SK-N-SH treated with all-trans-retinoic acid at 6 μM for 48 hours (cell line): ENCODE measurements around the gene MYH15.

Experiments
- ATAC-seq: fragments of 200-7000 bp; cut with Tn5 transposase; 3 replicates; pipeline ENCODE4 v1.9.1; 2020; ENCODE audit warnings: mild to moderate bottlenecking, moderate library complexity
- ARNTL ChIP-seq: fragments of 450-650 bp; formaldehyde crosslinking; IDR thresholded peaks from 2 replicates; pipeline ENCODE4 v1.5.0; 2020; ENCODE audit warnings: low read depth, mild to moderate bottlenecking, moderate library complexity, borderline replicate concordance
- BACH2 ChIP-seq: fragments of 250-450 bp; sonication (Bioruptor Pico); IDR thresholded peaks from 2 replicates; pipeline ENCODE4 v1.9.0; 2021; ENCODE audit warnings: mild to moderate bottlenecking, borderline replicate concordance
- CREB5 ChIP-seq: fragments of 250-450 bp; sonication (Bioruptor Pico); IDR thresholded peaks from 2 replicates; pipeline ENCODE4 v1.5.1; 2020; ENCODE audit warnings: low read depth, mild to moderate bottlenecking, moderate library complexity
- CSDC2 ChIP-seq: fragments of 250-450 bp; sonication (Bioruptor Pico); IDR thresholded peaks from 2 replicates; pipeline ENCODE4 v1.5.0; 2020; ENCODE audit warnings: mild to moderate bottlenecking, moderate library complexity
- ESRRG ChIP-seq: fragments of 250-450 bp; sonication (Bioruptor Pico); IDR thresholded peaks from 2 replicates; pipeline ENCODE4 v1.6.1; 2021; ENCODE audit warnings: mild to moderate bottlenecking
- ISL1 ChIP-seq: fragments of 250-450 bp; sonication (Bioruptor Pico); IDR thresholded peaks from 2 replicates; pipeline ENCODE4 v2.1.2; 2022; ENCODE audit warnings: mild to moderate bottlenecking, moderate library complexity
- PATZ1 ChIP-seq: fragments of 250-450 bp; sonication (Bioruptor Pico); IDR thresholded peaks from 2 replicates; pipeline ENCODE4 v1.8.0; 2020; ENCODE audit warnings: mild to moderate bottlenecking, moderate library complexity, borderline replicate concordance
- PPARA ChIP-seq: fragments of 250-450 bp; sonication (Bioruptor Pico); IDR thresholded peaks from 2 replicates; pipeline ENCODE4 v1.5.0; 2020; ENCODE audit warnings: mild to moderate bottlenecking, borderline replicate concordance
- RARB ChIP-seq: fragments of 250-450 bp; sonication (Bioruptor Pico); IDR thresholded peaks from 2 replicates; pipeline ENCODE4 v1.8.0; 2021; ENCODE audit warnings: mild to moderate bottlenecking, moderate library complexity
- SNAI2 ChIP-seq: fragments of 250-450 bp; sonication (Bioruptor Pico); IDR thresholded peaks from 2 replicates; pipeline ENCODE4 v1.5.0; 2020; ENCODE audit warnings: mild to moderate bottlenecking, moderate library complexity
- TCF4 ChIP-seq: fragments of 250-450 bp; sonication (Bioruptor Pico); IDR thresholded peaks from 2 replicates; pipeline ENCODE4 v1.8.0; 2021; ENCODE audit warnings: mild to moderate bottlenecking, moderate library complexity, borderline replicate concordance
- TOX ChIP-seq: fragments of 250-450 bp; sonication (Bioruptor Pico); IDR thresholded peaks from 2 replicates; pipeline ENCODE4 v1.8.0; 2021; ENCODE audit warnings: mild to moderate bottlenecking, moderate library complexity, borderline replicate concordance
- TSHZ2 ChIP-seq: fragments of 250-450 bp; sonication (Bioruptor Pico); IDR thresholded peaks from 2 replicates; pipeline ENCODE4 v1.5.0; 2020; ENCODE audit warnings: mild to moderate bottlenecking, moderate library complexity
- ZC3H10 ChIP-seq: fragments of 250-450 bp; sonication (Bioruptor Pico); IDR thresholded peaks from 2 replicates; pipeline ENCODE4 v1.5.1; 2021; ENCODE audit warnings: mild to moderate bottlenecking, moderate library complexity
- ZFP3 ChIP-seq: fragments of 250-450 bp; sonication (Bioruptor Pico); IDR thresholded peaks from 2 replicates; pipeline ENCODE4 v1.5.0; 2020; ENCODE audit warnings: mild to moderate bottlenecking, moderate library complexity
- ZFP30 ChIP-seq: fragments of 450-650 bp; formaldehyde crosslinking; IDR thresholded peaks from 2 replicates; pipeline ENCODE4 v1.5.0; 2022; ENCODE audit warnings: mild to moderate bottlenecking, moderate library complexity
- ZNF565 ChIP-seq: fragments of 450-650 bp; formaldehyde crosslinking; conservative IDR thresholded peaks from 2 replicates; pipeline ENCODE4 v1.5.0; 2020; ENCODE audit warnings: low read depth, mild to moderate bottlenecking, moderate library complexity
- ZNF70 ChIP-seq: fragments of 450-650 bp; formaldehyde crosslinking; IDR thresholded peaks from 2 replicates; pipeline ENCODE4 v1.5.0; 2020; ENCODE audit warnings: mild to moderate bottlenecking, moderate library complexity
- ZNF8 ChIP-seq: fragments of 450-650 bp; formaldehyde crosslinking; IDR thresholded peaks from 2 replicates; pipeline ENCODE4 v1.5.0; 2020; ENCODE audit warnings: mild to moderate bottlenecking, moderate library complexity
- TF ChIP-seq, protein P1 (sequence below): fragments of 250-450 bp; sonication (Bioruptor Pico); IDR thresholded peaks from 2 replicates; pipeline ENCODE4 v1.5.1; 2021; ENCODE audit warnings: mild to moderate bottlenecking, moderate library complexity
- TF ChIP-seq, protein P2 (sequence below): fragments of 250-450 bp; sonication (Bioruptor Pico); IDR thresholded peaks from 2 replicates; pipeline ENCODE4 v1.8.0; 2021; ENCODE audit warnings: low read depth, mild to moderate bottlenecking, moderate library complexity, borderline replicate concordance

The MYH15 gene

DNA sequence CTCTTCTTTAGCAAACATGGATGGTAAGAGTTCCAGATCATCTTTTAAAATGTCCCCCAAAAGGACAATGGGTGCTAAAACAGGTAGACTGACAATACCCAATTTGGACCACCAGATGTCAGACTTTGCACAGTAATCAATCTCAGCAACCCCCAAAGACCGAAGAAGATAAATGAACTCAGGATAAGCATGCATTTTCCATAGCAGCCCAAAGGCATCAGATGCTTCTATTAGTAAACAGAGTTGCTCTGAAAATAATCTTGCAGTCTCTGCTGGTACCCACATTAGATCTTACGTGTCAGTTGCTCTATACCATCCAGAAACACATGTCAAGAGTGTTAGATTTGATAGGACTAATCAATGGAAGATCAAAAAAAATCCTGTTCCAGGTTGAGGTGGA is 20.6 kb downstream of the MYH15 start:
- peak; percentile 63 for ATAC-seq
- TF ChIP-seq ZNF565 (CRISPR knock-in tag) (no peak), RARB (no peak), ISL1 (CRISPR knock-in tag) (no peak), CSDC2 (CRISPR knock-in tag) (no peak), ZFP30 (CRISPR knock-in tag) (no peak), SNAI2 (CRISPR knock-in tag) (no peak), ARNTL (CRISPR knock-in tag) (no peak), ZFP3 (no peak), ZNF70 (CRISPR knock-in tag) (no peak), TOX (no peak), ESRRG (no peak), BACH2 (CRISPR knock-in tag) (no peak), CREB5 (CRISPR knock-in tag) (no peak), TSHZ2 (CRISPR knock-in tag) (no peak), TCF4 (CRISPR knock-in tag) (no peak), PPARA (CRISPR knock-in tag) (no peak), ZNF8 (CRISPR knock-in tag) (no peak)
- TF ChIP-seq, protein P1, sequence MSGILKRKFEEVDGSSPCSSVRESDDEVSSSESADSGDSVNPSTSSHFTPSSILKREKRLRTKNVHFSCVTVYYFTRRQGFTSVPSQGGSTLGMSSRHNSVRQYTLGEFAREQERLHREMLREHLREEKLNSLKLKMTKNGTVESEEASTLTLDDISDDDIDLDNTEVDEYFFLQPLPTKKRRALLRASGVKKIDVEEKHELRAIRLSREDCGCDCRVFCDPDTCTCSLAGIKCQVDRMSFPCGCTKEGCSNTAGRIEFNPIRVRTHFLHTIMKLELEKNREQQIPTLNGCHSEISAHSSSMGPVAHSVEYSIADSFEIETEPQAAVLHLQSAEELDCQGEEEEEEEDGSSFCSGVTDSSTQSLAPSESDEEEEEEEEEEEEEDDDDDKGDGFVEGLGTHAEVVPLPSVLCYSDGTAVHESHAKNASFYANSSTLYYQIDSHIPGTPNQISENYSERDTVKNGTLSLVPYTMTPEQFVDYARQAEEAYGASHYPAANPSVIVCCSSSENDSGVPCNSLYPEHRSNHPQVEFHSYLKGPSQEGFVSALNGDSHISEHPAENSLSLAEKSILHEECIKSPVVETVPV (CRISPR knock-in tag), result no peak
- TF ChIP-seq, protein P2, sequence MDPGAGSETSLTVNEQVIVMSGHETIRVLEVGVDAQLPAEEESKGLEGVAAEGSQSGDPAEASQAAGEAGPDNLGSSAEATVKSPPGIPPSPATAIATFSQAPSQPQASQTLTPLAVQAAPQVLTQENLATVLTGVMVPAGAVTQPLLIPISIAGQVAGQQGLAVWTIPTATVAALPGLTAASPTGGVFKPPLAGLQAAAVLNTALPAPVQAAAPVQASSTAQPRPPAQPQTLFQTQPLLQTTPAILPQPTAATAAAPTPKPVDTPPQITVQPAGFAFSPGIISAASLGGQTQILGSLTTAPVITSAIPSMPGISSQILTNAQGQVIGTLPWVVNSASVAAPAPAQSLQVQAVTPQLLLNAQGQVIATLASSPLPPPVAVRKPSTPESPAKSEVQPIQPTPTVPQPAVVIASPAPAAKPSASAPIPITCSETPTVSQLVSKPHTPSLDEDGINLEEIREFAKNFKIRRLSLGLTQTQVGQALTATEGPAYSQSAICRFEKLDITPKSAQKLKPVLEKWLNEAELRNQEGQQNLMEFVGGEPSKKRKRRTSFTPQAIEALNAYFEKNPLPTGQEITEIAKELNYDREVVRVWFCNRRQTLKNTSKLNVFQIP, result no peak

GRCh38 chr3:108488631-108489030 is 21.8 kb downstream of the MYH15 start:
- ATAC-seq, result peak; percentile 44
- no peak for TF ChIP-seq ZFP30 (CRISPR knock-in tag)
- 0 out of 2 replicates have a peak, but pooled peaks have one; percentile 29 for TF ChIP-seq ZFP3
- peak; percentile 84 for TF ChIP-seq ISL1 (CRISPR knock-in tag)
- TF ChIP-seq ARNTL (CRISPR knock-in tag), result no peak

- peak; percentile 25; the same call in 2 of the 3 replicates for ATAC-seq
- TF ChIP-seq PATZ1, result no peak
- TF ChIP-seq CSDC2 (CRISPR knock-in tag), result no peak
- TF ChIP-seq ZNF565 (CRISPR knock-in tag), result no peak
- TF ChIP-seq SNAI2 (CRISPR knock-in tag), result no peak
- no peak for TF ChIP-seq TOX
- peak; percentile 63 for TF ChIP-seq ZNF70 (CRISPR knock-in tag)
Observed at GRCh38 chr3:108487439-108487838, 23.0 kb downstream of the MYH15 start.

- ATAC-seq, result peak; percentile 80
- TF ChIP-seq RARB, result no peak
- no peak for TF ChIP-seq ZFP3
- TF ChIP-seq ZNF8 (CRISPR knock-in tag), result no peak
- TF ChIP-seq, protein P2, result no peak
- TF ChIP-seq BACH2 (CRISPR knock-in tag), result no peak
- no peak for TF ChIP-seq ZNF70 (CRISPR knock-in tag)
- no peak for TF ChIP-seq SNAI2 (CRISPR knock-in tag)
- no peak; the same call in 1 of the 2 replicates for TF ChIP-seq CSDC2 (CRISPR knock-in tag)
- TF ChIP-seq CREB5 (CRISPR knock-in tag), result 0 out of 2 replicates have a peak, but pooled peaks have one; percentile 50
- TF ChIP-seq TCF4 (CRISPR knock-in tag), result peak; percentile 26; the same call in 1 of the 2 replicates
- no peak for TF ChIP-seq ZC3H10 (CRISPR knock-in tag)
- TF ChIP-seq ARNTL (CRISPR knock-in tag), result no peak
- peak; percentile 91 for TF ChIP-seq ISL1 (CRISPR knock-in tag)
- TF ChIP-seq, protein P1 (CRISPR knock-in tag), result no peak
Observed at GRCh38 chr3:108486941-108487340, 23.5 kb downstream of the MYH15 start.
